Measurements from ENCODE around the gene NPIPB9.
"Not testable (repeated sequence)": the region's sequence is repeated elsewhere in the genome, so short reads cannot be mapped to it uniquely, and the experiment has no call there.

Gene NPIPB9

DNA sequence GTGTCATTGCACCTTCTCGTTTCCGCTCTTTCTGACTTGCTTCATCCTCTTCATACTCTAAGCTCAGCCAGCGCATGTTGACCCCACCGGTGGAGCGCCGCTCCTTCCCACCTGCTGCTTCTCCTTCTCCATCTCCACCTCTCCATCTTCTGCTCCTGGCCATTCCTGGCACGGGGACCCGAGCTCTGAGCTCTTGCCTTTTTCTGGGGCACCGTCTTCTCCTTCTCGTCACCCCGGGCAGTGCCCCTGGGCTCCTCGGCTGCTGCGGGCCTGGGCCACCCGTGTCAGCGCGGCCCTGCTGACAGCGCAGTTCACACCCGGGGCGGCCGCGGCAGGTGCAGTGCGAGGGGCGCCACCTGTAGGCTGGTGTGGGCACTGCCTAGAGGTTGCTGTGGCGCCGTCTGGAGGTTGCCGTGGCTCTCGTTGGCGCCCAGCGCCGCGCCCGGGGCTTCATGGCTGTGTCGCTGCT, 1.6 kb upstream of the NPIPB9 start:
- H3K36me3 ChIP-seq; intact Hi-C loops (cut with DNase I; ENCODE audit: low total_unique reads); H3K27me3 ChIP-seq; H3K27ac ChIP-seq; H3K9me3 ChIP-seq; H3K4me1 ChIP-seq: not testable (repeated sequence)
- TF ChIP-seq, protein P1, sequence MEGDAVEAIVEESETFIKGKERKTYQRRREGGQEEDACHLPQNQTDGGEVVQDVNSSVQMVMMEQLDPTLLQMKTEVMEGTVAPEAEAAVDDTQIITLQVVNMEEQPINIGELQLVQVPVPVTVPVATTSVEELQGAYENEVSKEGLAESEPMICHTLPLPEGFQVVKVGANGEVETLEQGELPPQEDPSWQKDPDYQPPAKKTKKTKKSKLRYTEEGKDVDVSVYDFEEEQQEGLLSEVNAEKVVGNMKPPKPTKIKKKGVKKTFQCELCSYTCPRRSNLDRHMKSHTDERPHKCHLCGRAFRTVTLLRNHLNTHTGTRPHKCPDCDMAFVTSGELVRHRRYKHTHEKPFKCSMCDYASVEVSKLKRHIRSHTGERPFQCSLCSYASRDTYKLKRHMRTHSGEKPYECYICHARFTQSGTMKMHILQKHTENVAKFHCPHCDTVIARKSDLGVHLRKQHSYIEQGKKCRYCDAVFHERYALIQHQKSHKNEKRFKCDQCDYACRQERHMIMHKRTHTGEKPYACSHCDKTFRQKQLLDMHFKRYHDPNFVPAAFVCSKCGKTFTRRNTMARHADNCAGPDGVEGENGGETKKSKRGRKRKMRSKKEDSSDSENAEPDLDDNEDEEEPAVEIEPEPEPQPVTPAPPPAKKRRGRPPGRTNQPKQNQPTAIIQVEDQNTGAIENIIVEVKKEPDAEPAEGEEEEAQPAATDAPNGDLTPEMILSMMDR (IDR thresholded peaks at IDR 0.05), result peak in 1 of 2 experiments; percentile 24
- H3K4me3 ChIP-seq, result peak overlapping the region; percentile 23 to 26
- peak in 1 of 2 donors; percentile 10 for DNase-seq

DNA sequence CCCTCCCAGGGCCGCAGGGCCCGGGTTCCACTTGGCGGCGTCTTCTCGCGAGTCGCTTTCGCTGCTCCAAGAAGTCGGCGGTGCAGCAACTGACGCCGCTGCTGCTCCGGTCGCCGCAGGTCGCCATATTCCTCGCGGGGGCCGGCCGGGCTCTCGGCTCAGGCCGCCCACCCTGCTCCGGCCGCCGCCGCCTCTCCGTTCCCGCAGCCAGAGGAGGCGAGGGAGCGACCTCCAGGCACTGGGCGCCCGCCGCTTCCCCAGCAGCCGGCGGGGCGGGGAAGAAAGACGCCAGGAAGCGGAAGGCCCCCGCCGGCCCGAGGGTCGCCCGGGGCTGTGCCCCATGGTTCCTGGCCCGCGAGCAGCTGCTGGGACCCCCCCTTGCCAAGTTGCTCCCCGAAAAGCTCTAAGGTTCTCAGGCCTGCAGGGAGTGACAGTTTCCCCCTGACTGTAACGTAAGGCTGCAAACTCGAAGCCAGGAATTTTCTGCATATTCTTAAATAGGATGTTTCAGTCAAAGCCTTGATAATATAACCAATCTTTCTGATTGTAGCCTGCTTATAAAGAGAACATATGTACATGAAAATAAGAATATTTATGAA, 1.0 kb upstream of the NPIPB9 start:
- H3K4me3 ChIP-seq, result peak overlapping the region in 1 of 2 donors; percentile 26
- H3K36me3 ChIP-seq; H3K27me3 ChIP-seq; DNase-seq; H3K27ac ChIP-seq; intact Hi-C loops (cut with DNase I; ENCODE audit: low total_unique reads); H3K9me3 ChIP-seq; H3K4me1 ChIP-seq: not testable (repeated sequence)

DNA sequence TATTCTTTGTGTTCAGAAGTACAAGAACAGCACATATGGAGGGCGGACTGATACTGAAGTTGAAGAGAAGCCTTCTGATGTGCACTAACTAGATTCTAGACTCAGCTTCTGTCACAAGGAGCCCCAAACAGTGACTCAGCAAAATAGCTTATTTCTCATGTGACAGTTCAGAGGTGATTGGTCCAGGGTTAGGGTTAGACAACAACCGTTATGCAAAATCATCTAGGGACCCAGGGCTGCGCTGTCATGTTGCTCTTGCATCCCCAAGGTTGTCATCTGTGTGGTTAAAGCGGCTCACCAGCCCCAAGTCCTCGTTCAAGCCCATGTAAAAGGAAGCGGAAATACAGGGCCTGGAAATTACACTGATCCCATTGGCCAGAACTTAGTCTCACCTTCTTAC, 30.1 kb downstream of the NPIPB9 start:
- DNase-seq; H3K4me1 ChIP-seq; intact Hi-C loops (cut with DNase I; ENCODE audit: low total_unique reads); H3K36me3 ChIP-seq; H3K4me3 ChIP-seq; H3K9me3 ChIP-seq; H3K27me3 ChIP-seq; H3K27ac ChIP-seq: not testable (repeated sequence)

DNA sequence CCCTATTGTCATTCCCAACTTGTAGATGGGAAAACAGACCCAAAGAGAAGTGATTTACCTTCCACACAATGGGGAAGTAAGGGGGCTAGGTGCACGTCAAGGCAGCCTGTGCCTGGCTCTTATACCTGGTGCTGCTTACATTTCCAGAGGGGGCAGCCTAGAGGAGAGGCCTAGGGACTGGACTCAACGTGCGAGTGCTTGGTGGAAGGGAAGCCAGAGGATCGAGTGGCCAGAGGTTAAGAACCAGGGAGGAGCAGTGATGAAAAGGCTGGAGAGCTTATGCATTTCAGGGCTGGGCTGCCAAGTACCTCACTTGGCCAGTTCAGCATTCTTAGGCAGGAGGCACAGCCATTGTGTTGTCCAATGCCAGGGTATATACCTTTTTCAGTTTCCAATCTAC, 30.8 kb downstream of the NPIPB9 start:
- H3K27me3 ChIP-seq; intact Hi-C loops (cut with DNase I; ENCODE audit: low total_unique reads); H3K4me3 ChIP-seq; H3K27ac ChIP-seq; H3K9me3 ChIP-seq; H3K4me1 ChIP-seq; DNase-seq; H3K36me3 ChIP-seq: not testable (repeated sequence)

DNA sequence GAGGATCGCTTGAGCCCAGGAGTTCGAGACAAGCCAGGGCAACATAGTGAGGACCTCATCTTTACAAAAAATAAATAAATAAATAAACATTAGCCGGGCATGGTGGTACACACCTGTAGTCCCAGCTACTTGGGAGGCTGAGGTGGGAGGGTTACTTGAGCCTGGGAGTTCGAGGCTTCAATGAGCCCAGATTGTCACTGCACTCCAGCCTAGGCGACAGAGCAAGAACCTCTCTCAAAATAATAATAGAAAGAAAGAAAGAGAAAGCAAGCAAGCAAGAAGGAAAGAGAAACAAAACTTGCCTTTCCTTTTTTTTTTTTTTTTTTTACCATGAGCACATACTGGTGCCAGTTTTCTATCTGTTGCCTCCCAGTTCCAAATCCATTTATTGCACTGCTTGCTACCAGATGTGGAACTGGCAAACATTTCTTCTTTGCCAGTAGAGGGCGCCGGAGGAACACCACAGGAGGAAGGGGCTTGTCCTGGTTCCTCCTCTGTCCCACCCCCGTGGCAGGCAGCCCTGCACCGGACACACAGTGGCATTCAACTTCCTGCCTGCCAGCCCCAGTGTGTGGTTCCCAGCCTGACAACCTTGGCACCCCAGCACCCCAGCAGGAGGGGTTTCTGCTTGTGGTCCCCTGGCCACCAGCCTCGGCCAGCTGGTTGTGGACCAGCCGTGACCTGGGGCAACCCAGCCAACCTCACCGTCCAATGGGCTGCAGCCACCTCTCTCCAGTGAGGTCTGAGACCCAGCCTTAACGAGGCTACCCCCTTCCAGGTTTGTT, 50.8 kb downstream of the NPIPB9 start:
- H3K4me3 ChIP-seq, result peak overlapping the region; percentile 23 to 34
- H3K36me3 ChIP-seq; H3K27me3 ChIP-seq; H3K4me1 ChIP-seq; intact Hi-C loops (cut with DNase I; ENCODE audit: low total_unique reads); H3K9me3 ChIP-seq; H3K27ac ChIP-seq: not testable (repeated sequence)
- TF ChIP-seq, protein P1 (IDR thresholded peaks at IDR 0.05), result peak; percentile 37 to 39
- DNase-seq, result peak; percentile 37 to 86

DNA sequence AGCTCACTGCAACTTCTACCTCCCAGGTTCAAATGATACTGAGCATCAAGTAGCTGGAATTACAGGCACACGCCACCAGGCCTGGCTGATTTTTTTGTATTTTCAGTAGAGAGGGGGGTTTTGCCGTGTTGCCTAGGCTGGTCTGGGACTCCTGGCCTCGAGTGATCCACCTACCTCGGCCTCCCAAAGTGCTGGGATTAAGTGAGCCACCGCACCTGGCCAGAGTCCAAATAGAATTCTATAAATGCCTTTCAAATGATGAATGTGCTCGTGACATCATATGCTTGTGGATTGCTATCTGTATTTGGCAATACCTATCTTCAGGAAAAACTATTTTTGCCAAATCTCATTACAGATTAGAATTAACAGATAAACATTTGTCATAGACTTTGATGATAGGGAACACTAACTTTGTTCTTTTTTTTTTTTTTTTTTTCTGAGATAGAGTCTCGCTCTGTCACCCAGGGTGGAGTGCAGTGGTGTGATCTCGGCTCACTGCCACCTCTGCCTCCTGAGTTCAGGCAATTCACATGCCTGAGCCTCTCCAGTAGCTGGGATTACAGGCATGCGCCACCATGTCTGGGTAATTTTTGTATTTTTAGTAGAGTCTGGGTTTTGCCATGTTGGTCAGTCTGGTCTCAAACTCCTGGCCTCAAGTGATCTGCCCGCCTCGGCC, 56.0 kb downstream of the NPIPB9 start:
- intact Hi-C loops (cut with DNase I; ENCODE audit: low total_unique reads); DNase-seq; H3K36me3 ChIP-seq; H3K27me3 ChIP-seq; H3K9me3 ChIP-seq; H3K27ac ChIP-seq; H3K4me3 ChIP-seq; H3K4me1 ChIP-seq: not testable (repeated sequence)

DNA sequence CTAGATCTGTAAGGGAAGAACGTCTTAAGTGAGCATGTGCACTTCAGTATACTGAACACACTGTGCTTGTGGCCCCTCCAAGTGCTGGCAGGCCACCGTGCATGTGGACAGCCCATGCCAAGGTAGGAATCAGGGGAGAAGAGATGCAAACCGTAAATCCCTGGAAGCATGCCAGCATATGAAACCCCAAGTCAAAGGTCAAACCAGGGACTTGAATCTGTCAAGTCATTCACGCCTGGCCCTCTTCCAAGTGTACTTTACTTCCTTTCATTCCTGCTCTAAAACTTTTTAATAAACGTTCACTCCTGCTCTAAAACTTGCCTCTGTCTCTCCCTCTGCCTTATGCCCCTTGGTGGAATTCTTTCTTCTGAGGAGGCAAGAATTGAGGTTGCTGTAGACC, 68.4 kb downstream of the NPIPB9 start:
- Histone ChIP-seq H3K4me3 (no peak overlapping the region), H3K27ac (no peak overlapping the region), H3K27me3 (no peaks in the 10 kb centered on the region), H3K9me3 (no peaks in the 10 kb centered on the region), H3K4me1 (peaks cover 0 to 19% (median 11%) of the 10 kb centered on the region in 4 donors), H3K36me3 (peaks cover 0 to 16% (median 0%) of the 10 kb centered on the region in 3 donors)
- intact Hi-C loops (cut with DNase I; ENCODE audit: low total_unique reads), result loop anchor here (10.0 kb wide), 1 partner anchor 265 kb away; the partner anchor contains the start of gene SGF29
- no peak for DNase-seq
- TF ChIP-seq, protein P1 (IDR thresholded peaks at IDR 0.05), result no peak

DNA sequence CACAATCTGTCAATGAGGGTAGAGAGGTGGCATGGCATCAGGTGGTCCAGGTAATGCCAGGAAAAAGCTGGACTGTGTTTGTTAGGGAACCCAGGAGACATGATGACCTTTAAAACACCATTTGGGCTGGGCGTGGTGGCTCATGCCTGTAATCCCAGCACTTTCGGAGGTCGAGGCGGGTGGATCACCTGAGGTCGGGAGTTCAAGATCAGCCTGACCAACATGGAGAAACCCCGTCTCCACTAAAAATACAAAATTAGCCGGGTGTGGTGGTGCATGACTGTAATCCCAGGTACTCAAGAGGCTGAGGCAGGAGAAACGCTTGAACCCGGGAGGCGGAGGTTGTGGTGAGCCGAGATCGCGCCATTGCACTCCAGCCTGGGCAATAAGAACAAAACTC, 69.0 kb downstream of the NPIPB9 start:
- H3K9me3 ChIP-seq, H3K27me3 ChIP-seq, DNase-seq, H3K4me3 ChIP-seq, H3K27ac ChIP-seq: not testable (repeated sequence)
- Histone ChIP-seq H3K36me3 (peaks cover 0 to 18% (median 3%) of the 10 kb centered on the region in 3 donors), H3K4me1 (peaks cover 0 to 24% (median 16%) of the 10 kb centered on the region in 4 donors)
- intact Hi-C loops (cut with DNase I; ENCODE audit: low total_unique reads), result loop anchor here (10.0 kb wide), 1 partner anchor 266 kb away; the partner anchor contains the start of gene SGF29

All from tibial artery (tissue), 4 donors.